ENCODE data around the gene GMCL1.

- TF ChIP-seq CTCF (conservative IDR thresholded peaks at IDR 0.05; ENCODE audit: low read depth in 2 of 2) (no peak), EZH2 (IDR thresholded peaks at IDR 0.05; ENCODE audit: low read depth, unreplicated experiment) (no peak), EZH2phosphoT487 (IDR thresholded peaks at IDR 0.05; ENCODE audit: unreplicated experiment) (no peak), JUNB (IDR thresholded peaks at IDR 0.05; ENCODE audit: unreplicated experiment) (no peak), CREB1 (CRISPR knock-in tag; IDR thresholded peaks at IDR 0.05; ENCODE audit: low read depth) (no peak), POLR2AphosphoS5 (IDR thresholded peaks at IDR 0.05; ENCODE audit: low read depth) (no peak), STAT1 (IDR thresholded peaks at IDR 0.05; ENCODE audit: unreplicated experiment) (no peak), ZNF114 (CRISPR knock-in tag; IDR thresholded peaks at IDR 0.05) (no peak), REST (IDR thresholded peaks at IDR 0.05; ENCODE audit: unreplicated experiment) (no peak), ZNF331 (CRISPR knock-in tag; IDR thresholded peaks at IDR 0.05; ENCODE audit: low read depth) (no peak), NANOG (IDR thresholded peaks at IDR 0.05; ENCODE audit: borderline replicate concordance) (no peak), ETS1 (IDR thresholded peaks at IDR 0.05) (no peak), ZNF462 (CRISPR knock-in tag; IDR thresholded peaks at IDR 0.05) (no peak)
These were observed 18.8 kb downstream of the GMCL1 start for GRCh38 chr2:69848186-69848790.

All from GM23338 (cell line).